ENCODE results near the gene USP7. TPM values are rescaled to one million over a fixed set of nuclear protein-coding genes. Genes with fewer than 3 reads are reported as not detected.

USP7 gene
- total RNA-seq, 1 donor from 2014 or later: 96.9 TPM

GRCh38 chr16:8908810-8909468 lies 54.8 kb downstream of the USP7 start:
- peaks cover 15% of the 10 kb centered on the region for H3K4me1 Mint-ChIP-seq (ENCODE audit: low read depth, unreplicated experiment)
- Histone ChIP-seq H3K79me2 (ENCODE audit: insufficient read depth, low read length) (peaks cover 42% of the 10 kb centered on the region), H3K4me3 (ENCODE audit: insufficient read depth, low read depth, low read length) (no peak overlapping the region), H3K36me3 (ENCODE audit: insufficient read depth, low read length) (peaks cover 64% of the 10 kb centered on the region), H4K20me1 (ENCODE audit: insufficient read depth, low read length) (peaks cover 72% of the 10 kb centered on the region), H3K27ac (ENCODE audit: low read depth, low read length) (no peak overlapping the region), H3K4me1 (ENCODE audit: insufficient read depth, low read length) (no peaks in the 10 kb centered on the region), H3K4me2 (ENCODE audit: low read length) (no peak overlapping the region), H3K9ac (ENCODE audit: low read length) (no peak overlapping the region), H2AFZ (ENCODE audit: low read depth, low read length) (no peak overlapping the region), H3K9me3 (ENCODE audit: insufficient read depth, low read depth, low read length) (no peaks in the 10 kb centered on the region), H3K27me3 (ENCODE audit: insufficient read depth, low read length) (no peaks in the 10 kb centered on the region)
- FAIRE-seq (no peak), DNase-seq (ENCODE audit: low read depth) (no peak)
- no peaks in the 10 kb centered on the region for H3K9me3 Mint-ChIP-seq (ENCODE audit: unreplicated experiment)
- H3K36me3 Mint-ChIP-seq (ENCODE audit: low read depth, unreplicated experiment): peaks cover 25% of the 10 kb centered on the region
- H3K27me3 Mint-ChIP-seq (ENCODE audit: low read depth, unreplicated experiment): no peaks in the 10 kb centered on the region
- H3K27ac Mint-ChIP-seq (ENCODE audit: unreplicated experiment): no peak overlapping the region
- no peak for TF ChIP-seq CTCF (IDR thresholded peaks at IDR 0.05; ENCODE audit: insufficient read depth, low read depth, low read length)
- no peak for TF ChIP-seq EZH2 (IDR thresholded peaks at IDR 0.05; ENCODE audit: insufficient read depth, low read length)
- H3K4me3 Mint-ChIP-seq (ENCODE audit: unreplicated experiment): no peak overlapping the region

- Histone ChIP-seq H3K4me3 (ENCODE audit: insufficient read depth, low read depth, low read length) (no peak overlapping the region), H2AFZ (ENCODE audit: low read depth, low read length) (no peak overlapping the region), H3K36me3 (ENCODE audit: insufficient read depth, low read length) (peaks cover 70% of the 10 kb centered on the region), H3K79me2 (ENCODE audit: insufficient read depth, low read length) (peaks cover 29% of the 10 kb centered on the region), H3K9ac (ENCODE audit: low read length) (no peak overlapping the region), H3K27me3 (ENCODE audit: insufficient read depth, low read length) (no peaks in the 10 kb centered on the region), H3K9me3 (ENCODE audit: insufficient read depth, low read depth, low read length) (no peaks in the 10 kb centered on the region), H4K20me1 (ENCODE audit: insufficient read depth, low read length) (peaks cover 60% of the 10 kb centered on the region), H3K4me1 (ENCODE audit: insufficient read depth, low read length) (no peaks in the 10 kb centered on the region), H3K4me2 (ENCODE audit: low read length) (no peak overlapping the region), H3K27ac (ENCODE audit: low read depth, low read length) (no peak overlapping the region)
- H3K9me3 Mint-ChIP-seq (ENCODE audit: unreplicated experiment): no peaks in the 10 kb centered on the region
- H3K36me3 Mint-ChIP-seq (ENCODE audit: low read depth, unreplicated experiment): peaks cover 21% of the 10 kb centered on the region
- H3K4me1 Mint-ChIP-seq (ENCODE audit: low read depth, unreplicated experiment): peaks cover 15% of the 10 kb centered on the region
- FAIRE-seq: no peak
- H3K4me3 Mint-ChIP-seq (ENCODE audit: unreplicated experiment): peak overlapping the region; percentile 16
- no peak overlapping the region for H3K27ac Mint-ChIP-seq (ENCODE audit: unreplicated experiment)
- no peaks in the 10 kb centered on the region for H3K27me3 Mint-ChIP-seq (ENCODE audit: low read depth, unreplicated experiment)
- TF ChIP-seq EZH2 (IDR thresholded peaks at IDR 0.05; ENCODE audit: insufficient read depth, low read length) (no peak), CTCF (IDR thresholded peaks at IDR 0.05; ENCODE audit: insufficient read depth, low read depth, low read length) (no peak)
- DNase-seq (ENCODE audit: low read depth): peak; percentile 27
These were observed 56.6 kb downstream of the USP7 start for GRCh38 chr16:8907096-8907495.

All from astrocyte (in vitro differentiated cells and primary cell).